Fibroblast of mammary gland (primary cell): ENCODE data around the gene CPNE6.

Source experiments
- DNase-seq: peaks from one replicate; pipeline ENCODE4 v3.0.0-alpha.2; 2010; ENCODE audit warnings: low read depth
- H3K4me3 ChIP-seq: 2 replicates; pipeline ENCODE4 v1.5.1; 2011; ENCODE audit warnings: low read depth, mild to moderate bottlenecking, low read length, moderate library complexity; ENCODE audit not compliant: control insufficient read depth
- TF ChIP-seq, protein P1 (sequence below): conservative IDR thresholded peaks from 2 replicates; pipeline ENCODE4 v1.5.1; 2011; ENCODE audit warnings: low read depth, low read length, inconsistent platforms; ENCODE audit not compliant: control insufficient read depth, insufficient read depth

Gene CPNE6

DNA sequence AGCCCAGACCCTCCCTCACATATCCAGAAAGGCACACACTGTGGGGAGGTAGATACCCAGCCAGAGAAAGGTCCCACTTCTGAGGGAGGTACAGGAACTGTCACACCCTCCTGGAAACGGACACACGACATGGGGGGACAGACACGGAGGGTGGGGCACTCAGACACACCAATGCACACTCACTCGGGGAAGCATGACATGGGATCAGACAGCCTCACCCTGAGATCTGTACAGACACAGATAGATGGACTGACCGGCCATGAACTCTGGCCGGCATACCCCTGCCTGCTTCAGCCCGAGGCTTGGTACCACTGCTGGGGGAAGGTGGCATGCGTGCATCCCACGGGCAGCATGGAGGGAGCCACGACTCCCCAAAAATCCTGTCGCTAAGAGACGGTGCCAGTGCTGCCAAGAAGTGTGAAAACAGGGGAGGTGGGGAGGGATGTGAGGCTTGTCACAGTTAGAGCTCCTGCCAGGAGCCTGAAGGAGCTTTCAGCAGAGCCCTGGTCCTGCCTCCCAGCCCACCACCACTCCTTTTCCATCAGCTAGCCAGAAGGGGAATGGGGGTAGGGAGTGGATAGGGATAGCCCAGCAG is 571 bp downstream of the CPNE6 start:
- H3K4me3 ChIP-seq = no peak overlapping the region
- TF ChIP-seq, protein P1, sequence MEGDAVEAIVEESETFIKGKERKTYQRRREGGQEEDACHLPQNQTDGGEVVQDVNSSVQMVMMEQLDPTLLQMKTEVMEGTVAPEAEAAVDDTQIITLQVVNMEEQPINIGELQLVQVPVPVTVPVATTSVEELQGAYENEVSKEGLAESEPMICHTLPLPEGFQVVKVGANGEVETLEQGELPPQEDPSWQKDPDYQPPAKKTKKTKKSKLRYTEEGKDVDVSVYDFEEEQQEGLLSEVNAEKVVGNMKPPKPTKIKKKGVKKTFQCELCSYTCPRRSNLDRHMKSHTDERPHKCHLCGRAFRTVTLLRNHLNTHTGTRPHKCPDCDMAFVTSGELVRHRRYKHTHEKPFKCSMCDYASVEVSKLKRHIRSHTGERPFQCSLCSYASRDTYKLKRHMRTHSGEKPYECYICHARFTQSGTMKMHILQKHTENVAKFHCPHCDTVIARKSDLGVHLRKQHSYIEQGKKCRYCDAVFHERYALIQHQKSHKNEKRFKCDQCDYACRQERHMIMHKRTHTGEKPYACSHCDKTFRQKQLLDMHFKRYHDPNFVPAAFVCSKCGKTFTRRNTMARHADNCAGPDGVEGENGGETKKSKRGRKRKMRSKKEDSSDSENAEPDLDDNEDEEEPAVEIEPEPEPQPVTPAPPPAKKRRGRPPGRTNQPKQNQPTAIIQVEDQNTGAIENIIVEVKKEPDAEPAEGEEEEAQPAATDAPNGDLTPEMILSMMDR = no peak
- DNase-seq = no peak

DNA sequence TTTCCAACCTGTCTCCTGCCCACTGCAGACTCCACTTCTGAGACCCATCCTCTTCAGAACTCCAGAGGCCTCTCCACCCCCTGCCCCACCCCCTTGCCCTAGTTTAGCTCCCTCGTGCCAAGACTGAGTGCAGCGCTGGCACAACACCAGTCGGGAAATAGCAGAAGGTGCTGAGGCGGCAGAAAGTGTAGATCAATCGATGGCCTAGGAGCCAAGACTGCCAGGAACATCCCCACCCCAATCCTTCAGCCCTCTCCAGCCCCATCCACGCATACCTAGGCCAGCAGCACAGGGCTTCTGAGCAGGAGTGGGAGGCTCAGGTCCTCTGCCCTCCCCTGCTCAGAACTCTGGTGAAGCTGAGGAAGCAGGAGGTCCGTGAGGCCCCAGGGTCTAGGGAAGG is 1.1 kb downstream of the CPNE6 start:
- no peak overlapping the region for H3K4me3 ChIP-seq
- DNase-seq = no peak
- TF ChIP-seq, protein P1 = no peak

DNA sequence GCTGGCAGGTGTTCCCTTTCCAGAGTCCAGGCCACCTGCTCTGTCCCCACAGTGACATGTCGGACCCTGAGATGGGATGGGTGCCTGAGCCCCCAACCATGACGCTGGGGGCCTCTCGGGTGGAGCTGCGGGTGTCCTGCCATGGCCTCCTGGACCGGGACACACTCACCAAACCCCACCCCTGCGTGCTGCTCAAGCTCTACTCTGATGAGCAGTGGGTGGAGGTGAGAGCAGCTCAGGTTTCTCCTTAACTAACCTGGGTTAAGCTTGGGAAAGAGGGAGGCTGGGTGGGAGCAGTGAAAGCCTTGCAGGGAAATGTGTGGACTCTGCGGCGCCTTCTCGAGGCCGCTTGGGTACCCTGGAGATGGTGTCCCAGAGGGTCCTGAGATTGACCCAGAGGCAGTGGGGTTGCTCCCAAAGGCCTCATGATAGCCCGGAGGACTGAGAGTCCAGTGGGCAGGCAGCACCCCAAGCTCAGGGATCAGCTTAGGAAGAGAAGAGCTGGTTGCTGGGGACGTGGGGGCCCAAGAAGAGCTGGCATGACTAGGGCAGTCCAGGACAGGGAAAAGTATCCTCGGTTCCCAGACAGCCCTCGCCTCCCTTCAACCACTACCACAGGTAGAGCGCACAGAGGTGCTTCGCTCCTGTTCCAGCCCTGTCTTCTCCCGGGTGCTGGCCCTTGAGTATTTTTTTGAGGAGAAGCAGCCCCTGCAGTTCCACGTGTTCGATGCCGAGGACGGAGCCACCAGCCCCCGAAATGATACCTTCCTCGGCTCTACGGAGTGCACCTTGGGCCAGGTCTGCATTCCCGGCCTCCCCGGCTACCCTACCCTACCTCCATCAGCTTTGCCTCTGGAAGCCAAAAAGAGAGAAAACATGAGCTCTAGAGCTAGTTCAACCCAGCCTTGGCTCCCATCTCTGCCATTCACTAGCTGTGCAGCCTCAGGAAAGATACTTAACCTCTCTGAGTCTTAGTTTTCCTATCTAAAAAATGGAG is 1.8 kb downstream of the CPNE6 start:
- H3K4me3 ChIP-seq = no peak overlapping the region
- no peak for DNase-seq
- TF ChIP-seq, protein P1 = no peak

- TF ChIP-seq, protein P1 = no peak
- DNase-seq = no peak
- no peak overlapping the region for H3K4me3 ChIP-seq
These were observed 3.5 kb downstream of the CPNE6 start for GRCh38 chr14:24074625-24075484.

DNA sequence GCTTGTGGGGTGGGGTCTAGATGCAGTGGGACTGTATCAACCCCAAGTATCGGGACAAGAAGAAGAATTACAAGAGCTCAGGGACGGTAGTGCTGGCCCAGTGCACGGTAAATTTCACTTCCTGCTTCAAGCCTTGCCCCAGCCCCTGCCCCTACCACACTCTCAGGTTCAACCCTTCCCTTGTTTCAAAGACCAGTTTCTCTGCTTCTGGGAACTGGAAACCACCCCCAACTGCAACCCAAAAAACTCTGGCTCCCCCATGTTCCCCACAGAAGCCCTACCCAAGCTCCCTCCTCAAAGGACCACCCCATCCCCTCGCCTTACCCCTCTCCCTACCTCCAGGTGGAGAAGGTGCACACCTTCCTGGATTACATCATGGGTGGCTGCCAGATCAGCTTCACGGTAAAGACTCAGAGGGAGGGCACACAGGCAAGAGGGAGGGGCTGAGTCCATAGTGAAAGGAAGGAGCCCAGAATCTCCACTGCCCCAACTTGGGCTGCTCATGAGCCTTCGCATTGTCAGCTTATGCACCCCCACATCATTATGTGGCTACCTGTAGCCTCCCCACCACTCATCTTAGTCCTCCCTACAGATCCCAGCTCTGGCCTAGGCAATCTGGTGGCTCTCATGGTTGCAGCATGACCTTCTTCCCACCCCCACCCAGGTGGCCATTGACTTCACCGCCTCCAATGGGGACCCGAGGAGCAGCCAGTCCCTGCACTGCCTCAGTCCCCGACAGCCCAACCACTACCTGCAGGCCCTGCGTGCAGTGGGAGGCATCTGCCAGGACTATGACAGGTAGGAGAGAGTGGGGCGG is 4.3 kb downstream of the CPNE6 start:
- TF ChIP-seq, protein P1 = no peak
- no peak for DNase-seq
- no peak overlapping the region for H3K4me3 ChIP-seq

DNA sequence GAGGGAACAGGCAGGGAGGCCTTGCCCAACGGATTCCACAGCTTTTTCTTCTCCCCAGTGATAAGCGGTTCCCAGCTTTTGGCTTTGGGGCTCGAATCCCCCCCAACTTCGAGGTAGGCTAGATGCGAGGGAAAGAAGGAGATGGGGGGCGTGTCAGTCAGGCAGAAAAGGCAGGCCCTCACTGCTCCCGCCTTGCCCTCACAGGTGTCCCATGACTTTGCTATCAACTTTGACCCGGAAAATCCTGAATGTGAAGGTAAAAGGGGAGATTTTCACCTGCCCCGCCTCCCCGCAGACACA is 4.9 kb downstream of the CPNE6 start:
- TF ChIP-seq, protein P1 = no peak
- no peak overlapping the region for H3K4me3 ChIP-seq
- no peak for DNase-seq
